Esophagus muscularis mucosa (tissue), 4 donors: ENCODE results near the gene SYNJ1. TPM values are rescaled to one million over a fixed set of nuclear protein-coding genes. Genes with fewer than 3 reads are reported as not detected.
"Not testable (repeated sequence)": the region's sequence is repeated elsewhere in the genome, so short reads cannot be mapped to it uniquely, and the experiment has no call there.

Source experiments
- DNase-seq: peaks from one replicate; pipeline ENCODE4 v3.0.0-alpha.2; 2017; ENCODE audit errors: extremely low spot score
- H3K27ac ChIP-seq, 4 donors: fragments of 200-600 bp; sonication (generic); replicated peaks in 1 of 4; 1 replicate in 3 of 4; 2 replicates in 1 of 4; pipeline ENCODE4 v1.5.1; 2016 to 2019; ENCODE audit warnings: mild to moderate bottlenecking in 1 of 4
- H3K27me3 ChIP-seq, 4 donors: fragments of 200-600 bp; sonication (generic); one replicate each; pipeline versions ENCODE4 v1.5.1 to v1.6.0; 2016 to 2019
- H3K36me3 ChIP-seq, 4 donors: fragments of 200-600 bp; sonication (generic); one replicate each; pipeline ENCODE4 v1.5.1; 2016 to 2019
- H3K4me1 ChIP-seq, 4 donors: fragments of 200-600 bp; sonication (generic); one replicate each; pipeline ENCODE4 v1.5.1; 2016 to 2019
- H3K4me3 ChIP-seq, 4 donors: fragments of 200-600 bp; sonication (generic); 1 replicate in 2 of 4; 2 replicates in 2 of 4; pipeline ENCODE4 v1.5.1; 2016 to 2019; ENCODE audit warnings: mild to moderate bottlenecking in 4 of 4, moderate library complexity in 1 of 4
- H3K9me3 ChIP-seq, 4 donors: fragments of 200-600 bp; sonication (generic); 1 replicate in 3 of 4; 2 replicates in 1 of 4; pipeline ENCODE4 v1.5.1; 2016 to 2019
- EP300 ChIP-seq: sonication (generic); formaldehyde crosslinking; IDR thresholded peaks from one replicate; pipeline ENCODE4 v1.6.1; 2017; ENCODE audit warnings: antibody characterized with exemption
- POLR2A ChIP-seq: fragments of 450-650 bp; IDR thresholded peaks from one replicate; pipeline ENCODE4 v1.6.1; 2017; ENCODE audit warnings: antibody characterized with exemption, moderate library complexity, mild to moderate bottlenecking, low read depth
- POLR2AphosphoS5 ChIP-seq, 2 donors: sonication (generic); formaldehyde crosslinking; IDR thresholded peaks; one replicate each; pipeline ENCODE4 v1.6.1; 2017; ENCODE audit warnings: antibody characterized with exemption in 2 of 2
- WGBS: methylation state at CpG from one replicate; pipeline ENCODE4 v1.1.5; 2018; 5-methylcytosine and 5-hydroxymethylcytosine counted together
- intact Hi-C: fragments of 100-400 bp; cut with DNase I; formaldehyde crosslinking; loops from one replicate; pipeline ENCODE4 v1.15.1; 2023
- total RNA-seq, 4 donors: library from RNA; depleted of rRNA; stranded (reverse); fragments of >200 nt; gene quantifications; one replicate each; pipeline versions ENCODE4 v1.1.0 to v1.2.1, GENCODE V29; 2016
- TF ChIP-seq, protein P1 (sequence below), 3 experiments: fragments of 200-600 bp in 2 of 3; fragments of 450-650 bp in 1 of 3; sonication (generic) in 2 of 3; IDR thresholded peaks; one replicate each; pipeline ENCODE4 v1.5.1; 2017 to 2019; ENCODE audit warnings: antibody characterized with exemption in 3 of 3, mild to moderate bottlenecking in 2 of 3, moderate library complexity in 1 of 3

The SYNJ1 gene
- total RNA-seq, 4 donors from 2014 or later, result 8.1 to 9.4 (median 8.5) TPM

DNA sequence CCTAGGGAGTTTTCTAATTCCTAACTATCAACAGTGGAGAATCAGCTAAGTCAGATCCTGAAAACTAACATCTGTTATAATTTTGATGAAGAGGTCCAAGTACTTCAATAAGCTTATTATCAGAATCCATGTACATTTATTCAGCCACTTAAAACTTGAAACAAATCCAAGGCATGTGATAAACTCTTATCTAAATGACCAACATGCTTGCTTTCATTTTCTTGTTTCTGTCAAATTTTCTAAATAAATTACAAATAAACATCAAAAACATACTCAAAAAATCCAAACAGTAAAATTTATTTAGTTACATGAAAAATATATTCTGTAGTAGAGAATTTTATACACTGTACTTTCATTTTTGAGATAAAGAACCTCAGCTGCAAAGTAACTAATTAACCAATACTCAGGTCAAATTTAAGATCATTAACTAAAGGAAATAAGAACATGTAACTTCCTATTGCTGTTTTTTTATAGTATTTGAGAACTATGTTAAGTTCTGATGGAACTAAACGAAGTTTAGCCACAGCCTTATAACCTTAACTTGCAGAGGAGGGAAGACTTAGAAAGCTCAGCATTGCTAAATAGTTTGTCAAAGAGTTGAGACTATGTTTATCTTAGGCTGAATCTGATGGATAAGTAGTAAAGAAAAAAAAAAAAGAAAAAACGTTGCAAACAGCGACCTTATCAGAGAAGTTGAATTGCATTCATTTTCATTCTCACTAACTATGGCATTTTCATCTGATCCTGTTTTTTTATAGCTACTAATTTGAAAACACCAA lies 44.9 kb downstream of the SYNJ1 start:
- TF ChIP-seq POLR2AphosphoS5 (IDR thresholded peaks at IDR 0.05) (no peak), POLR2A (no peak), EP300 (no peak)
- TF ChIP-seq, protein P1, sequence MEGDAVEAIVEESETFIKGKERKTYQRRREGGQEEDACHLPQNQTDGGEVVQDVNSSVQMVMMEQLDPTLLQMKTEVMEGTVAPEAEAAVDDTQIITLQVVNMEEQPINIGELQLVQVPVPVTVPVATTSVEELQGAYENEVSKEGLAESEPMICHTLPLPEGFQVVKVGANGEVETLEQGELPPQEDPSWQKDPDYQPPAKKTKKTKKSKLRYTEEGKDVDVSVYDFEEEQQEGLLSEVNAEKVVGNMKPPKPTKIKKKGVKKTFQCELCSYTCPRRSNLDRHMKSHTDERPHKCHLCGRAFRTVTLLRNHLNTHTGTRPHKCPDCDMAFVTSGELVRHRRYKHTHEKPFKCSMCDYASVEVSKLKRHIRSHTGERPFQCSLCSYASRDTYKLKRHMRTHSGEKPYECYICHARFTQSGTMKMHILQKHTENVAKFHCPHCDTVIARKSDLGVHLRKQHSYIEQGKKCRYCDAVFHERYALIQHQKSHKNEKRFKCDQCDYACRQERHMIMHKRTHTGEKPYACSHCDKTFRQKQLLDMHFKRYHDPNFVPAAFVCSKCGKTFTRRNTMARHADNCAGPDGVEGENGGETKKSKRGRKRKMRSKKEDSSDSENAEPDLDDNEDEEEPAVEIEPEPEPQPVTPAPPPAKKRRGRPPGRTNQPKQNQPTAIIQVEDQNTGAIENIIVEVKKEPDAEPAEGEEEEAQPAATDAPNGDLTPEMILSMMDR (IDR thresholded peaks at IDR 0.05), result no peak
- WGBS, result 51% methylated on average over 3 of the region's 3 CpGs
- Histone ChIP-seq H3K9me3 (no peaks in the 10 kb centered on the region), H3K27me3 (no peaks in the 10 kb centered on the region), H3K27ac (no peak overlapping the region), H3K36me3 (peaks cover 8 to 54% (median 25%) of the 10 kb centered on the region in 4 donors), H3K4me1 (no peaks in the 10 kb centered on the region), H3K4me3 (no peak overlapping the region)
- no peak for DNase-seq
- intact Hi-C loops, result no loop called here

DNA sequence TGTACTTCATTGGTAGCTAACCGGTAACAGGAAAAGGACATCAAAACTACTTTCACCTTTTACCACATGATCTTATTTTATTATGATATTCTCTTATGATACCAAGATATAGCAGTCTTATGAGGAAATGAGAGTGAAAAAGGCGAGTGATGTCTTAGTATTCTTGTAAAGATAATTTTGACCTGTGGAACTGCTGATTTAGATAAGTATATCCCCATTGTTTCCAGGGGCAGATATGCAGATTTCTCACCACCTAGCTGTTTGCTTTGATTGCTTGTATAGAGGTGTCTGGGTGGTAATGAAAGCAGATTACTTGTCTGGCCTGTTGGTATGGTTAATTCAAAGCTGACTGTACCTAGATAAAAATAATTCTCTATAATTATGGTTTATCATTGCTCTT lies 53.1 kb downstream of the SYNJ1 start:
- peaks cover 4 to 74% (median 27%) of the 10 kb centered on the region in 4 donors for H3K36me3 ChIP-seq
- no peak for DNase-seq
- H3K4me1 ChIP-seq, result no peaks in the 10 kb centered on the region
- WGBS, result 94% methylated on average over 2 of the region's 2 CpGs
- TF ChIP-seq POLR2A (no peak), EP300 (no peak)
- TF ChIP-seq, protein P1 (IDR thresholded peaks at IDR 0.05), result no peak
- intact Hi-C loops, result no loop called here
- H3K4me3 ChIP-seq, result no peak overlapping the region
- H3K27me3 ChIP-seq, result no peaks in the 10 kb centered on the region
- no peak overlapping the region for H3K27ac ChIP-seq
- H3K9me3 ChIP-seq, result no peaks in the 10 kb centered on the region

DNA sequence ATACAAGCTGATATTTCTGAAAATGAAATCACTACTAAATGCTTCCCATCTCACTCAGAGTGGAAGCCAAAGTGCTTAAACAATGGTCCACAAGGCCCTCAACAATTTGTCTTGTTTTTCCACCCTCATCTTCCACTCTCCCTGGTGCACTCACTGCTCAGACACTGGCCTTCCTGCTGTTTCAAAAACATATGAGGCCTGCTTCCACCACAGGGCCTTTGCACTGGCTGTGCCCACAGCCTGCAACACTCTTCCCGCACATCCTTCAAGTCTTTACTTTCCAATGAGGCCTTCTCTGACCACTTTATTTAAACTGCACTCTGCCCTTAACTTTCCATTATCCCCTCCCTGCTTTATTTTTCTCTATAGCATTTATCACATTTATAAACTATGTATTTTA lies 53.8 kb downstream of the SYNJ1 start:
- no peak for DNase-seq
- Histone ChIP-seq H3K9me3 (no peaks in the 10 kb centered on the region), H3K27ac (no peak overlapping the region), H3K4me1 (no peaks in the 10 kb centered on the region), H3K4me3 (no peak overlapping the region), H3K36me3 (peaks cover 4 to 81% (median 27%) of the 10 kb centered on the region in 4 donors), H3K27me3 (no peaks in the 10 kb centered on the region)
- TF ChIP-seq POLR2AphosphoS5 (IDR thresholded peaks at IDR 0.05), result no peak
- TF ChIP-seq EP300, result no peak
- TF ChIP-seq, protein P1 (IDR thresholded peaks at IDR 0.05), result no peak
- TF ChIP-seq POLR2A, result no peak
- intact Hi-C loops, result no loop called here
- WGBS, result 100% methylated on average over 1 of the region's 1 CpG

DNA sequence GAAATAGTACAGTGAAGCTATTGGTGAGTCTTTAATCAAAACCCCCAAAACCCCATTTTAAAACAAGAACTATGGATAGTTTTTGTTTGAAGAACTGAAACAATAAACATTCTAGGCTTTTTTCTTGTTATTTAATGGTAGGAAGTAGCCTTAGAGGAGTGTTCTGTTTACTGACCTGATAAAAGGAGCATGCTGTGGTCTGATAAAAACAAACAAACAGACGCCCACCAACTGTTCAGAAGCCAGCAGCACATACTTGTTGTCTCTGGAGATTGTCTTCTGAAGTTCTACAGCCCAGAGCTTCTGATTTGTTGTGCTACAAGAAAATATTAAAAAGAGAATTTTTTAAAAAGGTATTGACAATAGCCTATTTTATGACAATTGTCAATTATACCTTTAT lies 61.6 kb downstream of the SYNJ1 start:
- Histone ChIP-seq H3K4me3 (no peak overlapping the region), H3K9me3 (peaks cover 0 to 9% (median 3%) of the 10 kb centered on the region in 4 donors), H3K4me1 (peaks cover 0 to 9% (median 0%) of the 10 kb centered on the region in 4 donors), H3K27me3 (no peaks in the 10 kb centered on the region), H3K36me3 (peaks cover 24 to 80% (median 46%) of the 10 kb centered on the region in 4 donors), H3K27ac (no peak overlapping the region)
- WGBS, result 91% methylated on average over 1 of the region's 1 CpG
- TF ChIP-seq POLR2A, result no peak
- TF ChIP-seq POLR2AphosphoS5 (IDR thresholded peaks at IDR 0.05), result no peak
- TF ChIP-seq, protein P1 (IDR thresholded peaks at IDR 0.05), result no peak
- TF ChIP-seq EP300, result no peak
- intact Hi-C loops, result no loop called here
- DNase-seq, result no peak

DNA sequence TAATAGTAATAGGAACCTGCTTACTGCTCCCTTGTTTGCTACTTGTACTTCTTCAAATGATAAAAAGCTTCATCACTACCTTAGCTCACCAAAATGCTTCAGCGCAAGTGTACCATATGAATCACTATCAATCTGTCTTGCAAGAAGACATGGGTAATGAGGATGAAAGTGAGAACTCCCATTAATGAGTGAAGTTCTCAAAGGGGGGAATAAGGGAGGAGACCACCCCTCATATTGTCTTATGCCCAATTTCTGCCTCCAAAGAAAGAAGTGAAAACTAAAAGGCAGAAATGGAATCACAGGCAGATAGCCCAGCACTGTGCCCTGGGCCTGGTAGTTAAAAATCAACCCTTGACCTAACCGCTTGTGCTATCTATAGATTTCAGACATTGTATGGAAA lies 63.7 kb downstream of the SYNJ1 start:
- H3K36me3 ChIP-seq, result peaks cover 31 to 76% (median 47%) of the 10 kb centered on the region in 4 donors

DNA sequence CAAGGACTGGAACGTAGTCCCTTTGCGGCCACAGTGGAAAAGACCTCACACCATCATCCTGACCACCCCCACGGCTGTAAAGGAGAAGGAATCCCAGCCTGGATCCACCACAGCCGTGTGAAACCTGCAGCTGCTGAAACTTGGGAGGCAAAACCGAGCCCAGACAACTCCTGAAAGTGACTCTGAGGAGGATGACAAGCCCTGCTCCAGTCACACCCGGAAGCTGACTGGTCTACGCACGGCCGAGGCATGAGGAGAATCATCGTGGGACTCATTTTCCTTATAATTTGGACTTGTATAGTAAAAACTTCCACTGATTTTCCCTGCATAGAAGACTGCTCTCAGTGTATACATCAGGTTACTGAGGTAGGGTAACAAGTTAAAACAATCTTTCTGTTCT lies 65.8 kb downstream of the SYNJ1 start:
- intact Hi-C loops, result not testable (repeated sequence)
- peaks cover 38 to 84% (median 53%) of the 10 kb centered on the region in 4 donors for H3K36me3 ChIP-seq

More for the DNA sequence above, 63.7 kb downstream of the SYNJ1 start:
- H3K27me3 ChIP-seq, intact Hi-C loops, H3K9me3 ChIP-seq, DNase-seq, H3K4me3 ChIP-seq, H3K27ac ChIP-seq, H3K4me1 ChIP-seq: not testable (repeated sequence)
- WGBS, result 96% methylated on average over 2 of the region's 2 CpGs

DNA sequence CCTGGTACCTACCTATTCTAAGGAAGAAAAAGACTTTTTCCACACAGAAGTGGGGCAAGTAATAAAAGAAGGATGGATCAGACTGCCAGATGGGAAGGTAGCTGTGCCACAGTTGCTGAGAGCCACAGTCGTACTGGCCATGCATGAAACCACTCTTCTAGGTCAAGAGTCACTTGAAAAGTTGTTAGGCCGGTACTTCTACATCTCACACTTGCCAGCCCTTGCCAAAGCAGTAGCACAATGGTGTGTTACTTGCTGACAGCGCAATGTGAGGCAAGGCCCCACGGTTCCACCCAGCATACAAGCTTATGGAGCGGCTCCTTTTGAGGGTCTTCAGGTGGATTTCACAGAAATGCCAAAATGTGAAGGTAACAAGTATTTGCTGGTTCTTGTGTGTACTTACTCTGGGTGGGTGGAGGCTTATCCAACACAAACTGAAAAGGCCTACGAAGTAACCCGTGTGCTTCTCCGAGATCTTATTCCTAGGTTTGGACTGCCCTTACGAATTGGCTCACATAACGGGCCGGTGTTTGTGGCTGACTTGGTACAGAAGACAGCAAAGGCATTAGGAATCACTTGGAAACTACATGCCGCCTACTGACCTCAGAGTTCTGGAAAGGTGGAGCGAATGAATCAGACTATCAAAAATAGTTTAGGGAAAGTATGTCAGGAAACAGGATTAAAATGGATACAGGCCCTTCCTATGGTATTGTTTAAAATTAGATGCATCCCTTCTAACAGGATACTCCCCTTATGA lies 66.6 kb downstream of the SYNJ1 start:
- intact Hi-C loops, DNase-seq, H3K9me3 ChIP-seq, H3K4me1 ChIP-seq, H3K4me3 ChIP-seq, H3K27me3 ChIP-seq: not testable (repeated sequence)
- 89% methylated on average over 13 of the region's 13 CpGs for WGBS
- H3K36me3 ChIP-seq, result peaks cover 38 to 89% (median 55%) of the 10 kb centered on the region in 4 donors
- peak overlapping the region in 1 of 4 donors; percentile 35 for H3K27ac ChIP-seq

More for the DNA sequence above, 65.8 kb downstream of the SYNJ1 start:
- not testable (repeated sequence) for H3K9me3 ChIP-seq, H3K4me1 ChIP-seq, DNase-seq, H3K27me3 ChIP-seq, H3K4me3 ChIP-seq
- WGBS, result 55% methylated on average over 10 of the region's 10 CpGs
- peak overlapping the region in 3 of 4 donors; percentile 14 to 35 (median 24) for H3K27ac ChIP-seq
